GM12878 (cell line): Measurements from ENCODE around the gene PPP1R1B. TPM values are rescaled to one million over a fixed set of nuclear protein-coding genes. Genes with fewer than 3 reads are reported as not detected.

Experiments
- BCL11A ChIP-seq: IDR thresholded peaks from 2 replicates; pipeline ENCODE4 v1.6.1; 2011; ENCODE audit warnings: low read depth, low read length
- CBFB ChIP-seq: IDR thresholded peaks from 2 replicates; pipeline ENCODE4 v1.6.1; 2016; ENCODE audit warnings: antibody characterized with exemption, low read depth
- CHD1 ChIP-seq: IDR thresholded peaks from 2 replicates; pipeline ENCODE4 v1.6.1; 2012; ENCODE audit warnings: low read depth, low read length, improper control_type of control experiment
- CHD2 ChIP-seq: IDR thresholded peaks from 2 replicates; pipeline ENCODE4 v1.6.1; 2011; ENCODE audit warnings: low read depth, low read length, improper control_type of control experiment, borderline replicate concordance
- CHD4 ChIP-seq: fragments of 200-600 bp; sonication (generic); IDR thresholded peaks from 2 replicates; pipeline ENCODE4 v1.6.1; 2016; ENCODE audit warnings: mild to moderate bottlenecking
- CREM ChIP-seq: IDR thresholded peaks from 2 replicates; pipeline ENCODE4 v1.6.1; 2014; ENCODE audit warnings: antibody characterized with exemption, low read depth
- ETV6 ChIP-seq, 2 experiments: fragments of 450-650 bp in 1 of 2; IDR thresholded peaks in 1 of 2; conservative IDR thresholded peaks in 1 of 2; 2 replicates each; pipeline ENCODE4 v1.6.1; 2014; ENCODE audit warnings: antibody characterized with exemption in 1 of 2, borderline replicate concordance in 1 of 2, low read depth in 1 of 2, mild to moderate bottlenecking in 1 of 2, moderate library complexity in 1 of 2
- FOXM1 ChIP-seq: IDR thresholded peaks from 2 replicates; pipeline ENCODE4 v1.6.1; 2012; ENCODE audit warnings: low read depth, mild to moderate bottlenecking, inconsistent platforms, low read length, moderate library complexity
- HDAC2 ChIP-seq: fragments of 200-600 bp; sonication (generic); IDR thresholded peaks from 2 replicates; pipeline ENCODE4 v1.6.1; 2017
- MTA3 ChIP-seq: IDR thresholded peaks from 2 replicates; pipeline ENCODE4 v1.6.1; 2012; ENCODE audit warnings: low read length, inconsistent platforms, borderline replicate concordance
- SIN3A ChIP-seq: IDR thresholded peaks from 2 replicates; pipeline ENCODE4 v1.6.1; 2012; ENCODE audit warnings: low read depth, low read length, improper control_type of control experiment
- SIX5 ChIP-seq: IDR thresholded peaks from 2 replicates; pipeline ENCODE4 v1.6.1; 2011; ENCODE audit warnings: mild to moderate bottlenecking, low read depth, low read length, moderate library complexity; ENCODE audit not compliant: severe bottlenecking
- SMARCA5 ChIP-seq: fragments of 450-650 bp; IDR thresholded peaks from 2 replicates; pipeline ENCODE4 v1.6.1; 2017; ENCODE audit warnings: mild to moderate bottlenecking
- SMC3 ChIP-seq: IDR thresholded peaks from 2 replicates; pipeline ENCODE4 v1.6.1; 2011; ENCODE audit warnings: low read length, improper control_type of control experiment, borderline replicate concordance
- YY1 ChIP-seq: IDR thresholded peaks from 2 replicates; pipeline ENCODE4 v1.6.1; 2011; ENCODE audit warnings: low read depth, mild to moderate bottlenecking, low read length
- ZNF687 ChIP-seq: fragments of 450-650 bp; IDR thresholded peaks from 2 replicates; pipeline ENCODE4 v1.6.1; 2017; ENCODE audit warnings: mild to moderate bottlenecking, moderate library complexity
- ZSCAN29 ChIP-seq: fragments of 450-650 bp; IDR thresholded peaks from 2 replicates; pipeline ENCODE4 v1.6.1; 2017; ENCODE audit warnings: mild to moderate bottlenecking, moderate library complexity
- polyA plus RNA-seq, 11 experiments: library from polyadenylated mRNA; depleted of rRNA in 4 of 11; unstranded in 6 of 11; stranded (reverse) in 5 of 11; fragments of >200 nt; fragmentation: Nextera tagmentation in 4 of 11; fragmentation: Illumina TruSeq in 1 of 11; extraction: Ambion mirVana in 4 of 11; extraction: Trizol in 1 of 11; gene quantifications; 1 replicate in 1 of 11; 2 replicates in 10 of 11; pipeline versions ENCODE4 v1.2.1 to v1.2.3, GENCODE V29; 2011 to 2016; ENCODE audit warnings: inconsistent platforms in 2 of 11, missing spikeins in 2 of 11, low read depth in 1 of 11
- total RNA-seq, 4 experiments: library from RNA; depleted of rRNA in 3 of 4; stranded (reverse); fragments of >200 nt in 3 of 4; fragmentation: Illumina TruSeq in 1 of 4; extraction: Trizol in 1 of 4; gene quantifications; 2 replicates each; pipeline versions ENCODE4 v1.2.1 to v1.2.3, GENCODE V29; 2013 to 2021
- TF ChIP-seq, protein P1 (sequence below): IDR thresholded peaks from 2 replicates; pipeline ENCODE4 v1.6.1; 2011; ENCODE audit warnings: mild to moderate bottlenecking, low read depth, low read length, moderate library complexity; ENCODE audit not compliant: insufficient replicate concordance
- TF ChIP-seq, protein P2 (sequence below): IDR thresholded peaks from 2 replicates; pipeline ENCODE4 v1.6.1; 2012; ENCODE audit warnings: low read depth, low read length, improper control_type of control experiment
- TF ChIP-seq, protein P3 (sequence below): IDR thresholded peaks from 2 replicates; pipeline ENCODE4 v1.6.1; 2011; ENCODE audit warnings: borderline replicate concordance, low read depth, mild to moderate bottlenecking, moderate library complexity, low read length; ENCODE audit not compliant: insufficient read depth, poor library complexity, severe bottlenecking
- TF ChIP-seq, protein P4 (sequence below): IDR thresholded peaks from 2 replicates; pipeline ENCODE4 v1.6.1; 2012; ENCODE audit warnings: low read length, inconsistent platforms

Gene PPP1R1B
- total and polyA plus RNA-seq, 10 of the 15 experiments (the other 5 are each of a cell fraction or from before 2014, with no cell fraction given) = 0.08 TPM; not detected in 9

DNA sequence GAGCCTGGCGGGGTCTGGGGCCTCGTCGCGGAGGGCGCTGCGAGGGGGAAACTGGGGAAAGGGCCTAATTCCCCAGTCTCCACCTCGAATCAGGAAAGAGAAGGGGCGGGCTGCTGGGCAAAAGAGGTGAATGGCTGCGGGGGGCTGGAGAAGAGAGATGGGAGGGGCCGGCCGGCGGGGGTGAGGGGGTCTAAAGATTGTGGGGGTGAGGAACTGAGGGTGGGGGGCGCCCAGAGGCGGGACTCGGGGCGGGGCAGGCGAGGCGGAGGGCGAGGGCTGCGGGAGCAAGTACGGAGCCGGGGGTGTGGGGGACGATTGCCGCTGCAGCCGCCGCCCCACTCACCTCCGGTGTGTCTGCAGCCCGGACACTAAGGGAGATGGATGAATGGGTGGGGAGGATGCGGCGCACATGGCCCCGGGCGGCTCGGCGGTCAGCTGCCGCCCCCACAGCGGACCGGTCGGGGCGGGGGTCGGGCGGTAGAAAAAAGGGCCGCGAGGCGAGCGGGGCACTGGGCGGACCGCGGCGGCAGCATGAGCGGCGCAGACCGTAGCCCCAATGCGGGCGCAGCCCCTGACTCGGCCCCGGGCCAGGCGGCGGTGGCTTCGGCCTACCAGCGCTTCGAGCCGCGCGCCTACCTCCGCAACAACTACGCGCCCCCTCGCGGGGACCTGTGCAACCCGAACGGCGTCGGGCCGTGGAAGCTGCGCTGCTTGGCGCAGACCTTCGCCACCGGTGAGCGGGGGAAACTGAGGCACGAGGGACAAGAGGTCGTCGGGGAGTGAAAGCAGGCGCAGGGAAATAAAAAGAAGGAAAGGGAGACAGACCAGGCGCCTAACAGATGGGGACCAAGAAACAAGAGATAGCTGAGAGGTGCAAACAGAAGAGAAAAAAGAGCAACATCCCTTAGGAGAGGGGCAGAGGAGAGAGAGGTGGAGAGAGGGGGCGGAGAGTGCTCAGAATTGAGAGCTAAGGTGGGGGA is 41.5 kb downstream of the PPP1R1B start, which contains the start of gene PNMT (continued):
- TF ChIP-seq, protein P1, sequence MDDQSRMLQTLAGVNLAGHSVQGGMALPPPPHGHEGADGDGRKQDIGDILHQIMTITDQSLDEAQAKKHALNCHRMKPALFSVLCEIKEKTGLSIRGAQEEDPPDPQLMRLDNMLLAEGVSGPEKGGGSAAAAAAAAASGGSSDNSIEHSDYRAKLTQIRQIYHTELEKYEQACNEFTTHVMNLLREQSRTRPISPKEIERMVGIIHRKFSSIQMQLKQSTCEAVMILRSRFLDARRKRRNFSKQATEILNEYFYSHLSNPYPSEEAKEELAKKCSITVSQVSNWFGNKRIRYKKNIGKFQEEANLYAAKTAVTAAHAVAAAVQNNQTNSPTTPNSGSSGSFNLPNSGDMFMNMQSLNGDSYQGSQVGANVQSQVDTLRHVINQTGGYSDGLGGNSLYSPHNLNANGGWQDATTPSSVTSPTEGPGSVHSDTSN = no peak
- TF ChIP-seq, protein P2, sequence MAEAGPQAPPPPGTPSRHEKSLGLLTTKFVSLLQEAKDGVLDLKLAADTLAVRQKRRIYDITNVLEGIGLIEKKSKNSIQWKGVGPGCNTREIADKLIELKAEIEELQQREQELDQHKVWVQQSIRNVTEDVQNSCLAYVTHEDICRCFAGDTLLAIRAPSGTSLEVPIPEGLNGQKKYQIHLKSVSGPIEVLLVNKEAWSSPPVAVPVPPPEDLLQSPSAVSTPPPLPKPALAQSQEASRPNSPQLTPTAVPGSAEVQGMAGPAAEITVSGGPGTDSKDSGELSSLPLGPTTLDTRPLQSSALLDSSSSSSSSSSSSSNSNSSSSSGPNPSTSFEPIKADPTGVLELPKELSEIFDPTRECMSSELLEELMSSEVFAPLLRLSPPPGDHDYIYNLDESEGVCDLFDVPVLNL = no peak
- TF ChIP-seq MTA3 = no peak
- no peak for TF ChIP-seq FOXM1
- TF ChIP-seq, protein P3, sequence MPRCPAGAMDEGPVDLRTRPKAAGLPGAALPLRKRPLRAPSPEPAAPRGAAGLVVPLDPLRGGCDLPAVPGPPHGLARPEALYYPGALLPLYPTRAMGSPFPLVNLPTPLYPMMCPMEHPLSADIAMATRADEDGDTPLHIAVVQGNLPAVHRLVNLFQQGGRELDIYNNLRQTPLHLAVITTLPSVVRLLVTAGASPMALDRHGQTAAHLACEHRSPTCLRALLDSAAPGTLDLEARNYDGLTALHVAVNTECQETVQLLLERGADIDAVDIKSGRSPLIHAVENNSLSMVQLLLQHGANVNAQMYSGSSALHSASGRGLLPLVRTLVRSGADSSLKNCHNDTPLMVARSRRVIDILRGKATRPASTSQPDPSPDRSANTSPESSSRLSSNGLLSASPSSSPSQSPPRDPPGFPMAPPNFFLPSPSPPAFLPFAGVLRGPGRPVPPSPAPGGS = no peak
- TF ChIP-seq, protein P4, sequence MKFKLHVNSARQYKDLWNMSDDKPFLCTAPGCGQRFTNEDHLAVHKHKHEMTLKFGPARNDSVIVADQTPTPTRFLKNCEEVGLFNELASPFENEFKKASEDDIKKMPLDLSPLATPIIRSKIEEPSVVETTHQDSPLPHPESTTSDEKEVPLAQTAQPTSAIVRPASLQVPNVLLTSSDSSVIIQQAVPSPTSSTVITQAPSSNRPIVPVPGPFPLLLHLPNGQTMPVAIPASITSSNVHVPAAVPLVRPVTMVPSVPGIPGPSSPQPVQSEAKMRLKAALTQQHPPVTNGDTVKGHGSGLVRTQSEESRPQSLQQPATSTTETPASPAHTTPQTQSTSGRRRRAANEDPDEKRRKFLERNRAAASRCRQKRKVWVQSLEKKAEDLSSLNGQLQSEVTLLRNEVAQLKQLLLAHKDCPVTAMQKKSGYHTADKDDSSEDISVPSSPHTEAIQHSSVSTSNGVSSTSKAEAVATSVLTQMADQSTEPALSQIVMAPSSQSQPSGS = no peak
- TF ChIP-seq SMARCA5 = peak; percentile 90; the same call in 1 of the 2 replicates
- TF ChIP-seq SMC3 = 0 out of 2 replicates have a peak, but pooled peaks have one; percentile 14
- TF ChIP-seq CHD2 = no peak
- no peak for TF ChIP-seq ZSCAN29
- no peak for TF ChIP-seq CREM
- TF ChIP-seq SIN3A = no peak
- TF ChIP-seq BCL11A = no peak
- 0 out of 2 replicates have a peak, but pooled peaks have one; percentile 43 for TF ChIP-seq YY1
- no peak for TF ChIP-seq ETV6 (conservative IDR thresholded peaks at IDR 0.05 in 1 of 2, IDR thresholded peaks at IDR 0.05 in 1 of 2; ENCODE audit: borderline replicate concordance in 1 of 2, low read depth in 1 of 2)
- no peak for TF ChIP-seq CHD4
- TF ChIP-seq CBFB = no peak
- TF ChIP-seq CHD1 = no peak
- no peak for TF ChIP-seq HDAC2
- TF ChIP-seq SIX5 = no peak
- TF ChIP-seq ZNF687 = peak; percentile 70
